ENCODE results near the gene KDM3B. TPM values are rescaled to one million over a fixed set of nuclear protein-coding genes. Genes with fewer than 3 reads are reported as not detected.

KDM3B gene
- total and polyA plus RNA-seq, 2 of the 8 experiments (the other 6 are each of a cell fraction or from before 2014, with no cell fraction given): 27.1 to 78.1 TPM

- ChIA-PET CTCF (ENCODE audit: partially characterized antibody) (interaction anchor here (1.6 kb wide), 1 partner anchor 30 kb away, joined by 5 read pairs; the partner anchor contains the start of gene KDM3B), POLR2A (ENCODE audit: partially characterized antibody) (no interaction called here)
- no peak overlapping the region for H2BK120ac ChIP-seq (replicated peaks; ENCODE audit: low read depth, low read length)
- no peak overlapping the region for H3K14ac ChIP-seq (ENCODE audit: insufficient read length)
- no peak overlapping the region for H3K56ac ChIP-seq (replicated peaks; ENCODE audit: insufficient read length, low read depth, low read length)
- no peak overlapping the region for H2AFZ ChIP-seq (ENCODE audit: low read length)
- H2BK15ac ChIP-seq (ENCODE audit: low read length): no peak overlapping the region
- H3K4me2 ChIP-seq (ENCODE audit: insufficient read depth in 1 of 2, low read depth in 2 of 2, low read length in 2 of 2): no peak overlapping the region
- H3K9ac ChIP-seq (replicated peaks in 1 of 4; ENCODE audit: extremely low read depth in 1 of 4, low read depth in 3 of 4, low read length in 3 of 4): no peak overlapping the region
- no peaks in the 10 kb centered on the region for H3K23me2 ChIP-seq (ENCODE audit: low read depth, low read length)
- no peak overlapping the region for H3K23ac ChIP-seq (ENCODE audit: insufficient read length)
- no peaks in the 10 kb centered on the region for H3K27me3 ChIP-seq (replicated peaks in 1 of 4; ENCODE audit: control insufficient read depth in 3 of 4, extremely low read depth in 1 of 4, insufficient read depth in 3 of 4, low read length in 3 of 4)
- no peak for TF ChIP-seq BACH1 (IDR thresholded peaks at IDR 0.05; ENCODE audit: low read length)
- H2BK5ac ChIP-seq (ENCODE audit: low read depth, low read length): no peak overlapping the region
- no peak overlapping the region for H4K5ac ChIP-seq (ENCODE audit: insufficient read length, low read depth, low read length)
- no peak overlapping the region for H2BK12ac ChIP-seq (ENCODE audit: low read depth, low read length)
- FAIRE-seq (no peak), DNase-seq (ENCODE audit: low read depth in 1 of 2, low spot score in 2 of 2) (no peak)
- H3K27ac ChIP-seq (ENCODE audit: low read depth, low read length): no peak overlapping the region
- no peaks in the 10 kb centered on the region for H3K79me1 ChIP-seq (ENCODE audit: low read depth, low read length)
- peaks cover 2% of the 10 kb centered on the region in 2 experiments for H4K20me1 ChIP-seq (replicated peaks in 1 of 2; ENCODE audit: control insufficient read depth in 1 of 2, insufficient read depth in 2 of 2, low read length in 2 of 2)
- H3K4me3 ChIP-seq (ENCODE audit: extremely low read depth in 1 of 4, insufficient read depth in 2 of 4, low read depth in 3 of 4, low read length in 4 of 4): no peak overlapping the region
- no peaks in the 10 kb centered on the region for H3K79me2 ChIP-seq (ENCODE audit: control insufficient read depth in 1 of 2, insufficient read depth in 2 of 2, low read length in 2 of 2)
- no peak overlapping the region for H4K91ac ChIP-seq (replicated peaks; ENCODE audit: insufficient read length, low read length)
- no peak overlapping the region for H2AK5ac ChIP-seq (ENCODE audit: low read depth, low read length)
- no peak overlapping the region for H2BK20ac ChIP-seq (ENCODE audit: low read length)
- H3K18ac ChIP-seq (ENCODE audit: extremely low read depth, low read length): no peak overlapping the region
- no peaks in the 10 kb centered on the region for H3K4me1 ChIP-seq (replicated peaks in 1 of 4; ENCODE audit: control insufficient read depth in 3 of 4, insufficient read depth in 4 of 4, low read length in 3 of 4)
- no peak overlapping the region for H4K8ac ChIP-seq (ENCODE audit: extremely low read depth, insufficient read depth, low read length)
- peaks cover 13 to 61% (median 28%) of the 10 kb centered on the region in 4 experiments for H3K36me3 ChIP-seq (ENCODE audit: control insufficient read depth in 2 of 4, insufficient read depth in 4 of 4, low read length in 3 of 4)
- no peak overlapping the region for H3K4ac ChIP-seq (replicated peaks; ENCODE audit: insufficient read length, low read depth, low read length)
- WGBS, 2 experiments (ENCODE audit: extremely low coverage in 1 of 2, insufficient coverage in 1 of 2, insufficient read length in 1 of 2, insufficient replicate concordance in 2 of 2, low coverage in 1 of 2, low lambda C conversion rate in 2 of 2, missing lambda C conversion rate in 1 of 2): 99% methylated on average over 8 of the region's 8 CpGs; no CpG with 5 or more reads in 1 of the 2 experiments
- H3K9me3 ChIP-seq (ENCODE audit: insufficient read depth in 2 of 2, low read depth in 1 of 2, low read length in 1 of 2): no peaks in the 10 kb centered on the region
Measured at GRCh38 chr5:138382347-138382746, 29.9 kb downstream of the KDM3B start.

Measured in H1 (cell line).